Measurements from ENCODE around the gene PIK3CD. TPM values are rescaled to one million over a fixed set of nuclear protein-coding genes. Genes with fewer than 3 reads are reported as not detected.

PIK3CD gene
- total RNA-seq, 4 donors from 2014 or later = 4.1 to 11.8 (median 7.7) TPM

GRCh38 chr1:9687874-9688582 is 36.5 kb downstream of the PIK3CD start:
- H3K27ac ChIP-seq = peak overlapping the region; percentile 1 to 63 (median 30)
- intact Hi-C loops (cut with DNase I) = no loop called here
- H3K36me3 ChIP-seq = peaks cover 0 to 3% (median 0%) of the 10 kb centered on the region in 3 donors
- peak overlapping the region; percentile 34 to 95 (median 77) for H3K4me3 ChIP-seq
- H3K27me3 ChIP-seq = no peaks in the 10 kb centered on the region
- WGBS, 2 donors = 3 to 19% methylated on average over 15 to 20 of the region's 34 CpGs
- H3K4me1 ChIP-seq = peaks cover 23 to 57% (median 37%) of the 10 kb centered on the region in 3 donors
- DNase-seq = no peak
- no peak for TF ChIP-seq CTCF (IDR thresholded peaks at IDR 0.05)
- TF ChIP-seq POLR2A (IDR thresholded peaks at IDR 0.05) = no peak
- no peaks in the 10 kb centered on the region for H3K9me3 ChIP-seq

GRCh38 chr1:9688599-9688998 is 37.1 kb downstream of the PIK3CD start:
- H3K27me3 ChIP-seq = no peaks in the 10 kb centered on the region
- DNase-seq = no peak
- intact Hi-C loops (cut with DNase I) = no loop called here
- WGBS, 2 donors = 38 to 39% methylated on average over 6 to 11 of the region's 14 CpGs
- H3K9me3 ChIP-seq = no peaks in the 10 kb centered on the region
- H3K4me1 ChIP-seq = peaks cover 23 to 57% (median 37%) of the 10 kb centered on the region in 3 donors
- TF ChIP-seq CTCF (IDR thresholded peaks at IDR 0.05) (no peak), POLR2A (IDR thresholded peaks at IDR 0.05) (no peak)
- H3K36me3 ChIP-seq = peaks cover 0 to 9% (median 0%) of the 10 kb centered on the region in 3 donors
- peak overlapping the region; percentile 21 to 85 (median 72) for H3K27ac ChIP-seq
- H3K4me3 ChIP-seq = peak overlapping the region; percentile 69 to 95 (median 80)

- Histone ChIP-seq H3K27me3 (no peaks in the 10 kb centered on the region), H3K4me3 (peak overlapping the region; percentile 69 to 95 (median 80)), H3K4me1 (peaks cover 23 to 57% (median 37%) of the 10 kb centered on the region in 3 donors), H3K9me3 (no peaks in the 10 kb centered on the region), H3K27ac (peak overlapping the region; percentile 70 to 85 (median 76)), H3K36me3 (peaks cover 0 to 14% (median 0%) of the 10 kb centered on the region in 3 donors)
- TF ChIP-seq POLR2A (IDR thresholded peaks at IDR 0.05) (peak in 1 of 4 donors; percentile 24), CTCF (IDR thresholded peaks at IDR 0.05) (no peak)
- 1 to 17% methylated on average over 6 to 19 of the region's 72 CpGs for WGBS, 2 donors
- DNase-seq = no peak
- intact Hi-C loops (cut with DNase I) = no loop called here
Observed at GRCh38 chr1:9689011-9689706, 37.6 kb downstream of the PIK3CD start.

GRCh38 chr1:9689971-9690381 is 38.4 kb downstream of the PIK3CD start:
- peaks cover 0 to 22% (median 0%) of the 10 kb centered on the region in 3 donors for H3K36me3 ChIP-seq
- no peak for TF ChIP-seq POLR2A (IDR thresholded peaks at IDR 0.05)
- peak in 2 of 6 experiments; percentile 4 to 13 for TF ChIP-seq CTCF (IDR thresholded peaks at IDR 0.05)
- H3K27ac ChIP-seq = peak overlapping the region; percentile 70 to 85 (median 76)
- WGBS, 2 donors = 12 to 17% methylated on average over 6 to 12 of the region's 23 CpGs
- H3K4me3 ChIP-seq = peak overlapping the region; percentile 69 to 95 (median 80)
- DNase-seq = no peak
- H3K4me1 ChIP-seq = peaks cover 23 to 57% (median 37%) of the 10 kb centered on the region in 3 donors
- no peaks in the 10 kb centered on the region for H3K9me3 ChIP-seq
- no peaks in the 10 kb centered on the region for H3K27me3 ChIP-seq
- intact Hi-C loops (cut with DNase I) = no loop called here

Measured in esophagus squamous epithelium (tissue), 5 donors.